HCT116 (cell line): ENCODE data around the gene HOPX. TPM values are rescaled to one million over a fixed set of nuclear protein-coding genes. Genes with fewer than 3 reads are reported as not detected.

Source experiments
- ATAC-seq: fragments of 200-7000 bp; cut with Tn5 transposase; 2 replicates; pipeline ENCODE4 v1.9.1; 2020; ENCODE audit warnings: mild to moderate bottlenecking, moderate library complexity
- BruUV-seq: library from RNA; stranded (reverse); fragments of 400-500 nt; replicated peaks from 2 replicates; lab custom pipeline; 2021; lab: Mats Ljungman, UMichigan
- CTCF ChIA-PET: fragments of 300-600 bp; sonication (Branson Sonifier 250); formaldehyde crosslinking; loops from one replicate; lab custom pipeline; 2021; ENCODE audit warnings: antibody characterized with exemption; lab: Charles Lee
- POLR2A ChIA-PET: fragments of 300-600, 350-600 bp; sonication (Branson Sonifier 250); formaldehyde crosslinking; loops from one replicate; lab custom pipeline; 2021; ENCODE audit warnings: antibody characterized with exemption; lab: Charles Lee
- RAD21 ChIA-PET, 2 experiments: fragments of 300-600 bp; sonication (Branson Sonifier 250); formaldehyde crosslinking; loops; one replicate each; lab custom pipeline; 2023; ENCODE audit warnings: low total read pairs in 2 of 2; ENCODE audit not compliant: uncharacterized antibody in 2 of 2, unreplicated experiment in 2 of 2, low non-redundant PET in 1 of 2; lab: Charles Lee
- DNase-seq: peaks from one replicate; pipeline ENCODE4 v3.0.0-alpha.2; 2010; ENCODE audit warnings: low read depth, low spot score
- H2AFZ ChIP-seq: fragments of 200-600 bp; shearing (Covaris generic), sonication (generic); 2 replicates; pipeline ENCODE4 v1.6.1; 2017; ENCODE audit warnings: low read depth, mixed run types, mixed read lengths, antibody characterized with exemption, low read length; ENCODE audit not compliant: poor library complexity, severe bottlenecking
- H3K27ac ChIP-seq: 2 replicates; pipeline ENCODE4 v1.5.1; 2012; ENCODE audit warnings: low read depth, low read length
- H3K27me3 ChIP-seq: fragments of 200-600 bp; sonication (generic); 2 replicates; pipeline ENCODE4 v1.6.1; 2016; ENCODE audit warnings: mixed run types, low read length, mixed read lengths; ENCODE audit not compliant: insufficient read depth
- H3K36me3 ChIP-seq, 2 experiments: fragments of 200-500 bp in 1 of 2; fragments of 200-600 bp in 1 of 2; sonication (Bioruptor generic) in 1 of 2; sonication (generic) in 1 of 2; 2 replicates each; pipeline versions ENCODE4 v1.5.1 to v1.6.1; 2014 to 2016; ENCODE audit warnings: low read length in 2 of 2, inconsistent platforms in 1 of 2, mixed read lengths in 1 of 2, mixed run types in 1 of 2; ENCODE audit not compliant: insufficient read depth in 2 of 2, control insufficient read depth in 1 of 2
- H3K4me1 ChIP-seq, 2 experiments: fragments of 200-600 bp in 1 of 2; sonication (generic) in 1 of 2; 2 replicates each; pipeline versions ENCODE4 v1.5.1 to v1.6.1; 2012 to 2017; ENCODE audit warnings: low read length in 2 of 2, inconsistent platforms in 1 of 2, mild to moderate bottlenecking in 1 of 2, mixed read lengths in 1 of 2, mixed run types in 1 of 2, moderate library complexity in 1 of 2; ENCODE audit not compliant: insufficient read depth in 2 of 2, control insufficient read depth in 1 of 2
- H3K4me2 ChIP-seq: fragments of 200-600 bp; sonication (generic); 2 replicates; pipeline ENCODE4 v1.6.1; 2017; ENCODE audit warnings: mixed run types, low read length, mixed read lengths
- H3K4me3 ChIP-seq, 2 experiments: fragments of 200-600 bp in 1 of 2; sonication (generic) in 1 of 2; replicated peaks in 1 of 2; 2 replicates each; pipeline ENCODE4 v1.5.1; 2011 to 2016; ENCODE audit warnings: low read length in 2 of 2, control low read depth in 1 of 2, low read depth in 1 of 2, mild to moderate bottlenecking in 1 of 2, mixed read lengths in 1 of 2, mixed run types in 1 of 2
- H3K79me2 ChIP-seq: fragments of 200-600 bp; sonication (generic); 2 replicates; pipeline ENCODE4 v1.6.1; 2017; ENCODE audit warnings: mild to moderate bottlenecking, mixed run types, low read length, moderate library complexity, mixed read lengths; ENCODE audit not compliant: insufficient read depth
- H3K9ac ChIP-seq: fragments of 200-600 bp; sonication (generic); 2 replicates; pipeline ENCODE4 v1.6.1; 2016; ENCODE audit warnings: low read length, mixed read lengths
- H3K9me2 ChIP-seq: fragments of 200-600 bp; sonication (generic), shearing (Covaris generic); 2 replicates; pipeline ENCODE4 v1.6.1; 2017; ENCODE audit warnings: mixed run types, mild to moderate bottlenecking, moderate library complexity; ENCODE audit not compliant: insufficient read depth
- H3K9me3 ChIP-seq, 2 experiments: fragments of 200-500 bp in 1 of 2; fragments of 200-600 bp in 1 of 2; sonication (Bioruptor generic) in 1 of 2; sonication (generic) in 1 of 2; 2 replicates each; pipeline ENCODE4 v1.6.1; 2014 to 2017; ENCODE audit warnings: low read length in 2 of 2, mixed read lengths in 2 of 2, inconsistent platforms in 1 of 2, low read depth in 1 of 2, mild to moderate bottlenecking in 1 of 2, mixed run types in 1 of 2, moderate library complexity in 1 of 2; ENCODE audit not compliant: control insufficient read depth in 1 of 2, insufficient read depth in 1 of 2
- H4K20me1 ChIP-seq: fragments of 200-600 bp; sonication (generic), shearing (Covaris generic); 2 replicates; pipeline ENCODE4 v1.6.1; 2017; ENCODE audit warnings: mixed run types, mild to moderate bottlenecking, moderate library complexity; ENCODE audit not compliant: insufficient read depth
- ATF3 ChIP-seq: IDR thresholded peaks from 2 replicates; pipeline ENCODE4 v1.6.1; 2012
- CBX3 ChIP-seq: IDR thresholded peaks from 2 replicates; pipeline ENCODE4 v1.6.1; 2012; ENCODE audit warnings: low read depth
- CEBPB ChIP-seq: IDR thresholded peaks from 2 replicates; pipeline ENCODE4 v1.6.1; 2012; ENCODE audit warnings: low read depth
- CTCF ChIP-seq, 3 experiments: fragments of 200-600 bp in 1 of 3; sonication (generic) in 1 of 3; IDR thresholded peaks in 2 of 3; conservative IDR thresholded peaks in 1 of 3; 2 replicates each; pipeline ENCODE4 v1.5.1; 2012 to 2017; ENCODE audit warnings: low read depth in 2 of 3, low read length in 2 of 3, antibody characterized with exemption in 1 of 3, borderline replicate concordance in 1 of 3, control low read depth in 1 of 3, mild to moderate bottlenecking in 1 of 3, mixed read lengths in 1 of 3, mixed run types in 1 of 3, moderate library complexity in 1 of 3; ENCODE audit not compliant: insufficient read depth in 1 of 3
- EGR1 ChIP-seq: IDR thresholded peaks from 2 replicates; pipeline ENCODE4 v1.6.1; 2012; ENCODE audit warnings: low read depth
- EZH2 ChIP-seq: fragments of 200-600 bp; sonication (generic); IDR thresholded peaks from 2 replicates; pipeline ENCODE4 v1.6.1; 2017; ENCODE audit warnings: antibody characterized with exemption, mixed run types
- EZH2phosphoT487 ChIP-seq: fragments of 200-600 bp; IDR thresholded peaks from 2 replicates; pipeline ENCODE4 v1.6.1; 2018; ENCODE audit warnings: antibody characterized with exemption, borderline replicate concordance
- JUND ChIP-seq: IDR thresholded peaks from 2 replicates; pipeline ENCODE4 v1.6.1; 2012
- POLR2AphosphoS5 ChIP-seq: IDR thresholded peaks from 2 replicates; pipeline ENCODE4 v1.6.1; 2011; ENCODE audit warnings: mild to moderate bottlenecking, low read depth, low read length, moderate library complexity
- REST ChIP-seq: IDR thresholded peaks from 2 replicates; pipeline ENCODE4 v1.6.1; 2012; ENCODE audit warnings: low read depth
- SRF ChIP-seq: IDR thresholded peaks from 2 replicates; pipeline ENCODE4 v1.6.1; 2012; ENCODE audit warnings: low read depth
- TCF7L2 ChIP-seq: IDR thresholded peaks from 2 replicates; pipeline ENCODE4 v1.7.0; 2011; ENCODE audit warnings: borderline replicate concordance, inconsistent platforms; ENCODE audit not compliant: insufficient read depth, insufficient read length; ENCODE audit errors: extremely low read depth
- YY1 ChIP-seq: IDR thresholded peaks from 2 replicates; pipeline ENCODE4 v1.6.1; 2011; ENCODE audit warnings: low read length, low read depth, moderate library complexity, mild to moderate bottlenecking; ENCODE audit not compliant: insufficient replicate concordance; ENCODE audit errors: extremely low read depth
- ZFX ChIP-seq: fragments of 450-650 bp; IDR thresholded peaks from 2 replicates; pipeline ENCODE4 v1.6.1; 2017
- ZNF274 ChIP-seq: fragments of 200-500 bp; sonication (Bioruptor generic); IDR thresholded peaks from 2 replicates; pipeline ENCODE4 v1.6.1; 2014; ENCODE audit warnings: mild to moderate bottlenecking, low read depth, low read length, inconsistent platforms
- intact Hi-C: fragments of 100-400 bp; cut with micrococcal nuclease; formaldehyde crosslinking; loops from 2 replicates; pipeline ENCODE4 v1.10.0; 2022
- total RNA-seq: library from RNA; stranded (reverse); gene quantifications from one replicate; pipeline ENCODE4 v1.2.1, GENCODE V29; 2021; ENCODE audit not compliant: unreplicated experiment

Gene HOPX
- total RNA-seq, 1 experiment from 2014 or later: 0.42 TPM

DNA sequence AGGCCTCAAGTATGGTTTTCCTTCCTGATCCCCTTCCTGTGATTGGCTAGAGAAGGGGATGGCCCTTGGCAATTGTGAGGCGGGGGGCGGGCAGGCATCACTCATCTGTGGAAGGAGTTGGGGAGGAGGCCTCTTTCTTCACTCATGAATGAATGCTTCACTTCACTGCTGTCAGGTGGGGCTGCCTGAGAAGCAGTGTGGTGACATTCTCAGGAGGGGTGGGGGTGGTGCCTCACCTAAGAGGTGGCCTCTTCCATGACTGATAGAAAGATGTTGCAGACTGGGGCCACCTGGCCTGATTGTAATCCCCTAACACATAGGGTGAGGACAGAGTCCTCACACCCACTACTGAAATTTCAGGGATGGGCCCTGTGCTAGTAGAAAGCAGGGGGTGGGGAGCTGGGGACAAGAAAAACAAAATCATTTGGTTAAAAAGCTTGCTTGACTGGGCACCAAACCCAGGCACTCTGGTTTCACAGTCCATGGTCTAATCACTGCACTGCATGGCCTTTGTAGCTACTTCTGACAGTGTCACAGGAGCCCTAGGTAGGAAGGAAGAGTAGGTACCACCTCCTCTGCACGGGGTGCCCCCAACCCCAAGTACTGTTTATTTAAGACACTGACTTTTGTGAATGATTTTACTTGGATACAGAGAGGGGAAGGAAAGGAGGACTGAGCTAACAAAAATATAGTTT, 5.6 kb upstream of the HOPX start:
- RAD21 ChIA-PET: no interaction called here
- intact Hi-C loops: no loop called here

More for the DNA sequence above, 5.6 kb upstream of the HOPX start:
- no peak for ATAC-seq
- Histone ChIP-seq H3K4me3 (no peak overlapping the region), H3K9ac (no peak overlapping the region), H3K9me2 (no peaks in the 10 kb centered on the region), H3K36me3 (no peaks in the 10 kb centered on the region), H3K79me2 (no peaks in the 10 kb centered on the region), H2AFZ (no peak overlapping the region), H3K9me3 (no peaks in the 10 kb centered on the region), H3K4me1 (peaks cover 0 to 3% of the 10 kb centered on the region in 2 experiments; a peak in 1 of 4 replicates), H3K4me2 (no peak overlapping the region), H4K20me1 (no peaks in the 10 kb centered on the region), H3K27ac (no peak overlapping the region), H3K27me3 (no peaks in the 10 kb centered on the region; the same call in 1 of the 2 replicates)
- DNase-seq: no peak
- TF ChIP-seq CBX3 (no peak), REST (no peak), ATF3 (no peak), CEBPB (no peak), EGR1 (no peak), POLR2AphosphoS5 (no peak), TCF7L2 (no peak), ZNF274 (no peak), ZFX (no peak), EZH2 (no peak), YY1 (no peak), EZH2phosphoT487 (no peak), SRF (no peak), JUND (no peak), CTCF (IDR thresholded peaks at IDR 0.05 in 2 of 3, conservative IDR thresholded peaks at IDR 0.05 in 1 of 3; ENCODE audit: borderline replicate concordance in 1 of 3, insufficient read depth in 1 of 3, low read depth in 2 of 3, low read length in 2 of 3) (no peak)
- BruUV-seq: no TSS peak
- ChIA-PET CTCF (no interaction called here), POLR2A (no interaction called here)
